IMR-90 (cell line): ENCODE results near the gene RMND5A. TPM values are rescaled to one million over a fixed set of nuclear protein-coding genes. Genes with fewer than 3 reads are reported as not detected.
A peak's percentile ranks its signal among the peaks of the same experiment; 100 is the strongest.

ENCODE experiments used
- ATAC-seq: fragments of 200-7000 bp; cut with Tn5 transposase; 2 replicates; pipeline ENCODE4 v1.9.1; 2020; ENCODE audit warnings: low read depth, mild to moderate bottlenecking, moderate library complexity
- BruUV-seq: library from RNA; stranded (reverse); fragments of 400-500 nt; replicated peaks from 2 replicates; lab custom pipeline; 2021; lab: Mats Ljungman, UMichigan
- CTCF ChIA-PET: fragments of 300-600 bp; formaldehyde crosslinking; extraction: SDS; loops from one replicate; lab custom pipeline; 2021; ENCODE audit warnings: antibody characterized with exemption; lab: Yijun Ruan, JAX
- POLR2A ChIA-PET: fragments of 300-600 bp; sonication (Branson Sonifier 250); formaldehyde crosslinking; loops from one replicate; lab custom pipeline; 2022; ENCODE audit warnings: antibody characterized with exemption; ENCODE audit not compliant: unreplicated experiment; lab: Charles Lee
- DNase-seq: peaks from one replicate; pipeline ENCODE4 v3.0.0; 2013
- H2AFZ ChIP-seq: replicated peaks from 2 replicates; pipeline ENCODE3; 2013; ENCODE audit warnings: low read length, mild to moderate bottlenecking; ENCODE audit not compliant: poor library complexity
- H2AK5ac ChIP-seq: 2 replicates; pipeline ENCODE4 v1.6.1; 2013; ENCODE audit warnings: low read depth, low read length, inconsistent platforms
- H2AK9ac ChIP-seq: replicated peaks from 2 replicates; pipeline ENCODE3; 2013; ENCODE audit warnings: mild to moderate bottlenecking, low read depth, low read length, moderate library complexity; ENCODE audit not compliant: poor library complexity
- H2BK120ac ChIP-seq: 2 replicates; pipeline ENCODE4 v1.6.1; 2013; ENCODE audit warnings: low read depth, low read length, inconsistent platforms
- H2BK15ac ChIP-seq: 3 replicates; pipeline ENCODE4 v1.6.1; 2013; ENCODE audit warnings: low read depth, low read length, inconsistent platforms
- H2BK20ac ChIP-seq: 2 replicates; pipeline ENCODE4 v1.6.1; 2013; ENCODE audit warnings: low read depth, mild to moderate bottlenecking, inconsistent platforms, low read length, moderate library complexity
- H2BK5ac ChIP-seq: 2 replicates; pipeline ENCODE4 v1.6.1; 2013; ENCODE audit warnings: mild to moderate bottlenecking, low read depth, low read length, inconsistent platforms; ENCODE audit not compliant: poor library complexity, severe bottlenecking
- H3K14ac ChIP-seq: replicated peaks from 2 replicates; pipeline ENCODE4 v1.6.1; 2013; ENCODE audit warnings: low read depth, low read length, inconsistent platforms
- H3K18ac ChIP-seq: 2 replicates; pipeline ENCODE4 v1.6.1; 2013; ENCODE audit warnings: low read depth, low read length, control low read depth
- H3K23ac ChIP-seq: 2 replicates; pipeline ENCODE4 v1.6.1; 2013; ENCODE audit warnings: low read depth, low read length, inconsistent platforms
- H3K27ac ChIP-seq: 2 replicates; pipeline ENCODE4 v1.5.1; 2013; ENCODE audit warnings: mild to moderate bottlenecking, control low read depth, low read length; ENCODE audit not compliant: insufficient read depth
- H3K27me3 ChIP-seq: 2 replicates; pipeline ENCODE4 v1.6.1; 2013; ENCODE audit warnings: low read length; ENCODE audit not compliant: control insufficient read depth, insufficient read depth
- H3K36me3 ChIP-seq: 2 replicates; pipeline ENCODE4 v1.6.1; 2013; ENCODE audit warnings: low read length, mixed read lengths; ENCODE audit not compliant: control insufficient read depth, insufficient read depth
- H3K4ac ChIP-seq: 2 replicates; pipeline ENCODE4 v1.6.1; 2013; ENCODE audit warnings: low read depth, low read length, inconsistent platforms
- H3K4me1 ChIP-seq: 2 replicates; pipeline ENCODE4 v1.6.1; 2013; ENCODE audit warnings: low read length, mixed read lengths; ENCODE audit not compliant: control insufficient read depth, insufficient read depth
- H3K4me2 ChIP-seq: 2 replicates; pipeline ENCODE4 v1.6.1; 2013; ENCODE audit warnings: low read depth, mild to moderate bottlenecking, control low read depth, low read length, moderate library complexity
- H3K4me3 ChIP-seq: 2 replicates; pipeline ENCODE4 v1.5.1; 2013; ENCODE audit warnings: low read depth, mild to moderate bottlenecking, control low read depth, low read length, moderate library complexity; ENCODE audit not compliant: insufficient read depth
- H3K56ac ChIP-seq: 2 replicates; pipeline ENCODE4 v1.6.1; 2013; ENCODE audit warnings: low read length, inconsistent platforms; ENCODE audit not compliant: insufficient read depth; ENCODE audit errors: extremely low read depth
- H3K79me1 ChIP-seq, 2 experiments: 2 replicates each; pipeline ENCODE4 v1.6.1; 2013; ENCODE audit warnings: low read length in 2 of 2, inconsistent platforms in 1 of 2, low read depth in 1 of 2
- H3K9ac ChIP-seq: 2 replicates; pipeline ENCODE4 v1.6.1; 2013; ENCODE audit warnings: low read depth, low read length, control low read depth
- H3K9me1 ChIP-seq: 2 replicates; pipeline ENCODE4 v1.6.1; 2013; ENCODE audit warnings: low read length, inconsistent platforms; ENCODE audit not compliant: insufficient read depth
- H3K9me3 ChIP-seq: 2 replicates; pipeline ENCODE4 v1.6.1; 2013; ENCODE audit warnings: low read length; ENCODE audit not compliant: control insufficient read depth, insufficient read depth
- H4K20me1 ChIP-seq: 2 replicates; pipeline ENCODE4 v1.6.1; 2013; ENCODE audit warnings: low read length, inconsistent platforms; ENCODE audit not compliant: insufficient read depth
- H4K5ac ChIP-seq: 2 replicates; pipeline ENCODE4 v1.6.1; 2013; ENCODE audit warnings: mild to moderate bottlenecking, low read depth, low read length, control low read depth
- H4K8ac ChIP-seq, 2 experiments: 2 replicates each; pipeline ENCODE4 v1.6.1; 2013; ENCODE audit warnings: low read depth in 2 of 2, low read length in 2 of 2, control low read depth in 1 of 2, inconsistent platforms in 1 of 2
- H4K91ac ChIP-seq: 2 replicates; pipeline ENCODE4 v1.6.1; 2013; ENCODE audit warnings: low read depth, low read length, inconsistent platforms; ENCODE audit not compliant: insufficient read depth
- CEBPB ChIP-seq: IDR thresholded peaks from 2 replicates; pipeline ENCODE4 v1.6.1; 2012; ENCODE audit warnings: low read depth, low read length, improper control_type of control experiment
- CHD1 ChIP-seq: IDR thresholded peaks from 2 replicates; pipeline ENCODE4 v1.6.1; 2012; ENCODE audit warnings: low read depth, low read length, improper control_type of control experiment
- MAFK ChIP-seq: IDR thresholded peaks from 2 replicates; pipeline ENCODE4 v1.6.1; 2012; ENCODE audit warnings: low read depth, low read length, improper control_type of control experiment
- MAZ ChIP-seq: IDR thresholded peaks from 2 replicates; pipeline ENCODE4 v1.6.1; 2012; ENCODE audit warnings: low read depth, mild to moderate bottlenecking, low read length, improper control_type of control experiment, moderate library complexity, borderline replicate concordance
- MXI1 ChIP-seq: IDR thresholded peaks from 2 replicates; pipeline ENCODE4 v1.6.1; 2012; ENCODE audit warnings: low read depth, mild to moderate bottlenecking, low read length, moderate library complexity, borderline replicate concordance
- RFX5 ChIP-seq: IDR thresholded peaks from 2 replicates; pipeline ENCODE4 v1.8.0; 2012; ENCODE audit warnings: low read depth, mild to moderate bottlenecking, low read length, moderate library complexity
- WGBS, 2 experiments: methylation state at CpG; one replicate each; pipeline versions ENCODE4 v1.1.5 to v1.1.7; 2013; ENCODE audit warnings: missing lambda C conversion rate in 2 of 2; ENCODE audit not compliant: insufficient read length in 1 of 2; ENCODE audit errors: extremely low coverage in 2 of 2; 5-methylcytosine and 5-hydroxymethylcytosine counted together
- dilution Hi-C: fragments of 300-500 bp; cut with HindIII; formaldehyde crosslinking; loops from one replicate; pipeline ENCODE4 v1.14.3; 2018; ENCODE audit warnings: low sequenced_read_pairs; ENCODE audit not compliant: unreplicated experiment
- in situ Hi-C: fragments of 300-500 bp; cut with MboI; formaldehyde crosslinking; loops from 3 replicates; pipeline ENCODE4 v1.14.3; 2019; ENCODE audit warnings: low sequenced_read_pairs, inconsistent platforms, mixed read lengths
- intact Hi-C: fragments of 100-400 bp; cut with micrococcal nuclease; formaldehyde crosslinking; loops from 2 replicates; pipeline ENCODE4 v1.10.0; 2022
- polyA plus RNA-seq, 3 experiments: library from polyadenylated mRNA; depleted of rRNA; stranded (reverse); fragments of >200 nt; gene quantifications; 2 replicates each; pipeline ENCODE4 v1.2.3, GENCODE V29; 2012; ENCODE audit warnings: low replicate concordance in 1 of 3
- total RNA-seq: library from RNA; depleted of rRNA; stranded (reverse); fragments of >200 nt; gene quantifications from 2 replicates; pipeline ENCODE4 v1.2.3, GENCODE V29; 2012
- TF ChIP-seq, protein P1 (sequence below): conservative IDR thresholded peaks from 2 replicates; pipeline ENCODE4 v1.5.1; 2012; ENCODE audit warnings: mild to moderate bottlenecking, low read depth, low read length, improper control_type of control experiment
- TF ChIP-seq, protein P2 (sequence below): fragments of 150-350 bp; IDR thresholded peaks from 2 replicates; pipeline ENCODE4 v1.6.1; 2017; ENCODE audit warnings: mild to moderate bottlenecking, antibody characterized with exemption, low read length, low read depth

Gene RMND5A
- total and polyA plus RNA-seq, 2 of the 4 experiments (the other 2 are of a cell fraction), result 5.1 to 16.0 TPM

DNA sequence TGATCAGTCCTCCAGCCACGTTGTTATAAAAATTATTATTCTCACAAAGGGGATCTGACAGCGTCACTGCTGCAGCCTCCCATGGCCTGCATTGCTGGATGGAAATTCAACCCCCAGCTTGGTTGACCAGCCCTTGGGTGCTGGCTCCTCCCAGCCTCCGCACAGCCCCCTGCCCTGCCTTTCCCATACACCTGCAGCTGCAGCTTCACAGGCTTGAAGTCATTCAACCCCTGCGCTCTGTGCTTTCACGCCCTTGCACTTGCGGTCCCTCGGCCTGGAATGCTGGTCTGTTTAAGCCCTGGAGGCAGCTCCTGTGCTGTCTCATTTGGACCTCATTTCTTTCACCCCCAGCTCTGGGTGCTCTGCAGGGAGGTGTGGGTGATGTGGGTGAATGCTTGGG lies 71.5 kb downstream of the RMND5A start:
- CTCF ChIA-PET, result interaction anchor here (0.7 kb wide), 1 partner anchor 12 kb away, joined by 3 read pairs; no protein-coding TSS in a partner anchor
- Histone ChIP-seq H3K27me3 (peaks cover 76% of the 10 kb centered on the region), H3K18ac (no peak overlapping the region), H3K4ac (no peak overlapping the region), H3K4me2 (no peak overlapping the region), H3K9ac (no peak overlapping the region), H2BK120ac (no peak overlapping the region), H2BK15ac (no peak overlapping the region), H3K9me3 (peaks cover 9% of the 10 kb centered on the region), H3K9me1 (no peaks in the 10 kb centered on the region; the same call in 1 of the 2 replicates), H4K8ac (no peak overlapping the region), H3K23ac (no peak overlapping the region), H4K91ac (no peak overlapping the region), H2AK5ac (no peak overlapping the region), H3K79me1 (no peaks in the 10 kb centered on the region), H2AK9ac (peak overlapping the region; percentile 37), H2AFZ (peak overlapping the region; percentile 7), H2BK20ac (no peak overlapping the region), H3K14ac (no peak overlapping the region), H3K4me1 (0 out of 2 replicates have a peak, but pooled peaks cover 2% of the 10 kb centered on the region), H3K36me3 (no peaks in the 10 kb centered on the region), H3K4me3 (no peak overlapping the region), H3K56ac (no peak overlapping the region), H2BK5ac (no peak overlapping the region), H3K27ac (no peak overlapping the region), H4K20me1 (no peaks in the 10 kb centered on the region), H4K5ac (no peak overlapping the region)
- POLR2A ChIA-PET, result no interaction called here
- DNase-seq (no peak), ATAC-seq (no peak)
- TF ChIP-seq CHD1, result no peak
- no peak for TF ChIP-seq MAZ
- TF ChIP-seq, protein P1, sequence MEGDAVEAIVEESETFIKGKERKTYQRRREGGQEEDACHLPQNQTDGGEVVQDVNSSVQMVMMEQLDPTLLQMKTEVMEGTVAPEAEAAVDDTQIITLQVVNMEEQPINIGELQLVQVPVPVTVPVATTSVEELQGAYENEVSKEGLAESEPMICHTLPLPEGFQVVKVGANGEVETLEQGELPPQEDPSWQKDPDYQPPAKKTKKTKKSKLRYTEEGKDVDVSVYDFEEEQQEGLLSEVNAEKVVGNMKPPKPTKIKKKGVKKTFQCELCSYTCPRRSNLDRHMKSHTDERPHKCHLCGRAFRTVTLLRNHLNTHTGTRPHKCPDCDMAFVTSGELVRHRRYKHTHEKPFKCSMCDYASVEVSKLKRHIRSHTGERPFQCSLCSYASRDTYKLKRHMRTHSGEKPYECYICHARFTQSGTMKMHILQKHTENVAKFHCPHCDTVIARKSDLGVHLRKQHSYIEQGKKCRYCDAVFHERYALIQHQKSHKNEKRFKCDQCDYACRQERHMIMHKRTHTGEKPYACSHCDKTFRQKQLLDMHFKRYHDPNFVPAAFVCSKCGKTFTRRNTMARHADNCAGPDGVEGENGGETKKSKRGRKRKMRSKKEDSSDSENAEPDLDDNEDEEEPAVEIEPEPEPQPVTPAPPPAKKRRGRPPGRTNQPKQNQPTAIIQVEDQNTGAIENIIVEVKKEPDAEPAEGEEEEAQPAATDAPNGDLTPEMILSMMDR, result no peak
- no peak for TF ChIP-seq MXI1
- TF ChIP-seq CEBPB, result no peak
- no peak for TF ChIP-seq RFX5
- no peak for TF ChIP-seq MAFK
- TF ChIP-seq, protein P2, sequence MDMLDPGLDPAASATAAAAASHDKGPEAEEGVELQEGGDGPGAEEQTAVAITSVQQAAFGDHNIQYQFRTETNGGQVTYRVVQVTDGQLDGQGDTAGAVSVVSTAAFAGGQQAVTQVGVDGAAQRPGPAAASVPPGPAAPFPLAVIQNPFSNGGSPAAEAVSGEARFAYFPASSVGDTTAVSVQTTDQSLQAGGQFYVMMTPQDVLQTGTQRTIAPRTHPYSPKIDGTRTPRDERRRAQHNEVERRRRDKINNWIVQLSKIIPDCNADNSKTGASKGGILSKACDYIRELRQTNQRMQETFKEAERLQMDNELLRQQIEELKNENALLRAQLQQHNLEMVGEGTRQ, result no peak
- dilution Hi-C loops, result no loop called here
- in situ Hi-C loops, result no loop called here
- no TSS peak for BruUV-seq
- intact Hi-C loops, result no loop called here
- 28% methylated on average over 5 of the region's 7 CpGs; no CpG with 5 or more reads in 1 of the 2 experiments for WGBS, 2 experiments
